ENCODE results near the gene PASD1. TPM values are rescaled to one million over a fixed set of nuclear protein-coding genes. Genes with fewer than 3 reads are reported as not detected.
"Not testable (repeated sequence)": the region's sequence is repeated elsewhere in the genome, so short reads cannot be mapped to it uniquely, and the experiment has no call there.

Gene PASD1
- total RNA-seq, 2 donors from 2014 or later = not detected

- DNase-seq; H3K4me3 Mint-ChIP-seq; H3K27ac Mint-ChIP-seq; H3K9me3 Mint-ChIP-seq; ATAC-seq (replicated peaks in 1 of 2); H3K36me3 Mint-ChIP-seq (ENCODE audit: insufficient read depth in 2 of 2); H3K27me3 Mint-ChIP-seq (ENCODE audit: low read depth); H3K4me1 Mint-ChIP-seq (ENCODE audit: low read depth): not testable (repeated sequence)
These were observed 990 bp upstream of the PASD1 start for GRCh38 chrX:151562485-151562884.

GRCh38 chrX:151563003-151563402 is 472 bp upstream of the PASD1 start:
- not testable (repeated sequence) for ATAC-seq (replicated peaks in 1 of 2); DNase-seq; H3K4me1 Mint-ChIP-seq (ENCODE audit: low read depth); H3K9me3 Mint-ChIP-seq; H3K27ac Mint-ChIP-seq; H3K36me3 Mint-ChIP-seq (ENCODE audit: insufficient read depth in 2 of 2); H3K27me3 Mint-ChIP-seq (ENCODE audit: low read depth); H3K4me3 Mint-ChIP-seq

- Mint-ChIP-seq H3K9me3 (no peaks in the 10 kb centered on the region), H3K36me3 (ENCODE audit: insufficient read depth in 2 of 2) (no peaks in the 10 kb centered on the region), H3K4me3 (no peak overlapping the region), H3K27ac (no peak overlapping the region), H3K27me3 (ENCODE audit: low read depth) (peaks cover 15% of the 10 kb centered on the region), H3K4me1 (ENCODE audit: low read depth) (no peaks in the 10 kb centered on the region)
- DNase-seq (no peak), ATAC-seq (replicated peaks in 1 of 2) (no peak)
These were observed 560 bp downstream of the PASD1 start for GRCh38 chrX:151564035-151564434.

GRCh38 chrX:151566872-151567271 is 3.4 kb downstream of the PASD1 start:
- not testable (repeated sequence) for DNase-seq; H3K4me1 Mint-ChIP-seq (ENCODE audit: low read depth); H3K36me3 Mint-ChIP-seq (ENCODE audit: insufficient read depth in 2 of 2); H3K4me3 Mint-ChIP-seq; H3K9me3 Mint-ChIP-seq; H3K27ac Mint-ChIP-seq; ATAC-seq (replicated peaks in 1 of 2)
- peaks cover 30% of the 10 kb centered on the region for H3K27me3 Mint-ChIP-seq (ENCODE audit: low read depth)

- Mint-ChIP-seq H3K27ac (no peak overlapping the region), H3K4me3 (no peak overlapping the region), H3K9me3 (no peaks in the 10 kb centered on the region), H3K36me3 (ENCODE audit: insufficient read depth in 2 of 2) (no peaks in the 10 kb centered on the region), H3K27me3 (ENCODE audit: low read depth) (peaks cover 39% of the 10 kb centered on the region), H3K4me1 (ENCODE audit: low read depth) (no peaks in the 10 kb centered on the region)
- no peak for ATAC-seq (replicated peaks in 1 of 2)
- DNase-seq = no peak
These were observed 7.1 kb downstream of the PASD1 start for GRCh38 chrX:151570561-151570960.

- H3K27ac Mint-ChIP-seq; DNase-seq; H3K4me1 Mint-ChIP-seq (ENCODE audit: low read depth); H3K4me3 Mint-ChIP-seq; H3K36me3 Mint-ChIP-seq (ENCODE audit: insufficient read depth in 2 of 2); H3K9me3 Mint-ChIP-seq; ATAC-seq (replicated peaks in 1 of 2): not testable (repeated sequence)
- H3K27me3 Mint-ChIP-seq (ENCODE audit: low read depth) = peaks cover 33% of the 10 kb centered on the region
These were observed 29.9 kb downstream of the PASD1 start for GRCh38 chrX:151593384-151593783.

GRCh38 chrX:151596282-151596681 is 32.8 kb downstream of the PASD1 start:
- H3K27ac Mint-ChIP-seq = no peak overlapping the region
- ATAC-seq (replicated peaks in 1 of 2) (no peak), DNase-seq (no peak)
- no peaks in the 10 kb centered on the region for H3K4me1 Mint-ChIP-seq (ENCODE audit: low read depth)
- H3K36me3 Mint-ChIP-seq (ENCODE audit: insufficient read depth in 2 of 2) = no peaks in the 10 kb centered on the region
- peaks cover 17% of the 10 kb centered on the region for H3K27me3 Mint-ChIP-seq (ENCODE audit: low read depth)
- peaks cover 0 to 1% of the 10 kb centered on the region in 2 donors for H3K9me3 Mint-ChIP-seq
- H3K4me3 Mint-ChIP-seq = no peak overlapping the region

GRCh38 chrX:151604931-151605330 is 41.5 kb downstream of the PASD1 start:
- Mint-ChIP-seq H3K9me3 (no peaks in the 10 kb centered on the region), H3K27me3 (ENCODE audit: low read depth) (peaks cover 39% of the 10 kb centered on the region), H3K27ac (no peak overlapping the region), H3K4me3 (no peak overlapping the region), H3K4me1 (ENCODE audit: low read depth) (no peaks in the 10 kb centered on the region), H3K36me3 (ENCODE audit: insufficient read depth in 2 of 2) (no peaks in the 10 kb centered on the region)
- DNase-seq (no peak), ATAC-seq (replicated peaks in 1 of 2) (no peak)

- Mint-ChIP-seq H3K27ac (no peak overlapping the region), H3K9me3 (no peaks in the 10 kb centered on the region), H3K4me3 (no peak overlapping the region), H3K36me3 (ENCODE audit: insufficient read depth in 2 of 2) (no peaks in the 10 kb centered on the region), H3K4me1 (ENCODE audit: low read depth) (no peaks in the 10 kb centered on the region), H3K27me3 (ENCODE audit: low read depth) (peaks cover 21% of the 10 kb centered on the region)
- DNase-seq = no peak
- ATAC-seq (replicated peaks in 1 of 2) = no peak
These were observed 45.7 kb downstream of the PASD1 start for GRCh38 chrX:151609222-151609621.

- Mint-ChIP-seq H3K27me3 (ENCODE audit: low read depth) (peaks cover 10% of the 10 kb centered on the region), H3K36me3 (ENCODE audit: insufficient read depth in 2 of 2) (no peaks in the 10 kb centered on the region), H3K27ac (no peak overlapping the region), H3K4me3 (no peak overlapping the region), H3K9me3 (no peaks in the 10 kb centered on the region), H3K4me1 (ENCODE audit: low read depth) (no peaks in the 10 kb centered on the region)
- DNase-seq (no peak), ATAC-seq (replicated peaks in 1 of 2) (no peak)
These were observed 57.9 kb downstream of the PASD1 start for GRCh38 chrX:151621422-151621821.

GRCh38 chrX:151624677-151625076 is 61.2 kb downstream of the PASD1 start:
- Mint-ChIP-seq H3K4me3 (no peak overlapping the region), H3K36me3 (ENCODE audit: insufficient read depth in 2 of 2) (no peaks in the 10 kb centered on the region), H3K27me3 (ENCODE audit: low read depth) (peaks cover 13% of the 10 kb centered on the region), H3K4me1 (ENCODE audit: low read depth) (no peaks in the 10 kb centered on the region), H3K27ac (no peak overlapping the region), H3K9me3 (no peaks in the 10 kb centered on the region)
- DNase-seq = no peak
- ATAC-seq (replicated peaks in 1 of 2) = no peak

- H3K9me3 Mint-ChIP-seq = no peaks in the 10 kb centered on the region
These were observed 68.3 kb downstream of the PASD1 start for GRCh38 chrX:151631822-151632221.

GRCh38 chrX:151633157-151633556 is 69.7 kb downstream of the PASD1 start:
- no peak overlapping the region for H3K4me3 Mint-ChIP-seq
- no peak for ATAC-seq (replicated peaks in 1 of 2)

More at GRCh38 chrX:151631822-151632221, 68.3 kb downstream of the PASD1 start:
- no peaks in the 10 kb centered on the region for H3K4me1 Mint-ChIP-seq (ENCODE audit: low read depth)
- ATAC-seq (replicated peaks in 1 of 2) (no peak), DNase-seq (no peak)
- H3K4me3 Mint-ChIP-seq = no peak overlapping the region
- H3K27ac Mint-ChIP-seq = no peak overlapping the region
- no peaks in the 10 kb centered on the region for H3K36me3 Mint-ChIP-seq (ENCODE audit: insufficient read depth in 2 of 2)
- peaks cover 24% of the 10 kb centered on the region for H3K27me3 Mint-ChIP-seq (ENCODE audit: low read depth)

GRCh38 chrX:151634937-151635336 is 71.5 kb downstream of the PASD1 start:
- DNase-seq = no peak
- ATAC-seq (replicated peaks in 1 of 2) = no peak
- H3K27ac Mint-ChIP-seq = no peak overlapping the region
- no peak overlapping the region for H3K4me3 Mint-ChIP-seq
- H3K9me3 Mint-ChIP-seq = no peaks in the 10 kb centered on the region
- peaks cover 48% of the 10 kb centered on the region for H3K27me3 Mint-ChIP-seq (ENCODE audit: low read depth)
- no peaks in the 10 kb centered on the region for H3K4me1 Mint-ChIP-seq (ENCODE audit: low read depth)
- H3K36me3 Mint-ChIP-seq (ENCODE audit: insufficient read depth in 2 of 2) = no peaks in the 10 kb centered on the region

More at GRCh38 chrX:151633157-151633556, 69.7 kb downstream of the PASD1 start:
- peaks cover 36% of the 10 kb centered on the region for H3K27me3 Mint-ChIP-seq (ENCODE audit: low read depth)
- DNase-seq = no peak
- H3K4me1 Mint-ChIP-seq (ENCODE audit: low read depth) = no peaks in the 10 kb centered on the region
- no peak overlapping the region for H3K27ac Mint-ChIP-seq
- H3K36me3 Mint-ChIP-seq (ENCODE audit: insufficient read depth in 2 of 2) = no peaks in the 10 kb centered on the region
- no peaks in the 10 kb centered on the region for H3K9me3 Mint-ChIP-seq
